H1 (cell line): ENCODE data around the gene ATXN7. TPM values are rescaled to one million over a fixed set of nuclear protein-coding genes. Genes with fewer than 3 reads are reported as not detected.

Experiments used
- BCL11A ChIP-seq, 2 experiments: IDR thresholded peaks; one replicate each; pipeline ENCODE4 v1.6.1; 2011; ENCODE audit warnings: low read depth in 2 of 2, low read length in 2 of 2, mild to moderate bottlenecking in 2 of 2
- BRCA1 ChIP-seq: IDR thresholded peaks from 2 replicates; pipeline ENCODE4 v1.6.1; 2012; ENCODE audit warnings: low read depth, low read length, improper control_type of control experiment
- CHD7 ChIP-seq: fragments of 300-600 bp; sonication (generic); IDR thresholded peaks from 2 replicates; pipeline ENCODE4 v1.7.1; 2012; ENCODE audit warnings: low read length, moderate library complexity, mild to moderate bottlenecking, inconsistent platforms; ENCODE audit not compliant: insufficient replicate concordance
- CTBP2 ChIP-seq: IDR thresholded peaks from 2 replicates; pipeline ENCODE4 v1.7.0; 2011; ENCODE audit warnings: borderline replicate concordance, mild to moderate bottlenecking, moderate library complexity, mixed read lengths, low read length; ENCODE audit not compliant: insufficient read depth, insufficient read length
- FOSL1 ChIP-seq: IDR thresholded peaks from 2 replicates; pipeline ENCODE4 v1.6.1; 2011; ENCODE audit warnings: mild to moderate bottlenecking, low read depth, low read length, moderate library complexity; ENCODE audit not compliant: insufficient read depth
- KDM4A ChIP-seq: IDR thresholded peaks from one replicate; pipeline ENCODE4 v1.7.1; 2012; ENCODE audit warnings: low read depth, mild to moderate bottlenecking, moderate library complexity, low read length, inconsistent platforms; ENCODE audit not compliant: severe bottlenecking
- RXRA ChIP-seq: IDR thresholded peaks from 2 replicates; pipeline ENCODE4 v1.6.1; 2011; ENCODE audit warnings: low read depth, mild to moderate bottlenecking, low read length, moderate library complexity; ENCODE audit not compliant: insufficient read depth
- SP1 ChIP-seq: IDR thresholded peaks from 2 replicates; pipeline ENCODE4 v1.6.1; 2011; ENCODE audit warnings: low read depth, low read length
- SP4 ChIP-seq: IDR thresholded peaks from 2 replicates; pipeline ENCODE4 v1.6.1; 2012; ENCODE audit warnings: low read length, inconsistent platforms
- TAF1 ChIP-seq: IDR thresholded peaks from 2 replicates; pipeline ENCODE4 v1.6.1; 2011; ENCODE audit warnings: mild to moderate bottlenecking, low read depth, low read length
- TAF7 ChIP-seq: optimal IDR thresholded peaks from 2 replicates; pipeline ENCODE3; 2011; ENCODE audit warnings: low read depth, mild to moderate bottlenecking, inconsistent platforms, low read length, moderate library complexity, borderline replicate concordance
- polyA plus RNA-seq, 7 experiments: library from polyadenylated mRNA; depleted of rRNA in 3 of 7; stranded (reverse) in 5 of 7; unstranded in 2 of 7; fragments of >200 nt in 5 of 7; fragments of 200-250 nt in 2 of 7; gene quantifications; 1 replicate in 5 of 7; 2 replicates in 1 of 7; 4 replicates in 1 of 7; pipeline versions ENCODE4 v1.2.1 to v1.2.3, GENCODE V29; 2011 to 2013; ENCODE audit warnings: missing spikeins in 2 of 7, mixed read lengths in 2 of 7
- total RNA-seq: library from RNA; stranded (reverse); fragmentation: NEBNext Ultra II Directional; extraction: Animal tissue kit (Norgen Biotek cat#: 25700); gene quantifications from 2 replicates; pipeline ENCODE4 v1.2.1, GENCODE V29; 2021

Gene ATXN7
- total and polyA plus RNA-seq, 2 of the 8 experiments (the other 6 are each of a cell fraction or from before 2014, with no cell fraction given): 15.5 to 16.8 TPM

- no peak for TF ChIP-seq CHD7
- no peak for TF ChIP-seq SP4
- no peak for TF ChIP-seq TAF1
- TF ChIP-seq BCL11A (IDR thresholded peaks at IDR 0.05; ENCODE audit: low read depth in 2 of 2, low read length in 2 of 2): no peak
- TF ChIP-seq KDM4A: no peak
- TF ChIP-seq BRCA1: no peak
- no peak for TF ChIP-seq TAF7
- TF ChIP-seq FOSL1: no peak
- TF ChIP-seq SP1: no peak
- no peak for TF ChIP-seq CTBP2
- TF ChIP-seq RXRA: no peak
Measured at GRCh38 chr3:63872135-63872924, 8.7 kb downstream of the ATXN7 start (continued).
